Measurements from ENCODE around the gene TAS2R60. TPM values are rescaled to one million over a fixed set of nuclear protein-coding genes. Genes with fewer than 3 reads are reported as not detected.

The TAS2R60 gene
- total RNA-seq, 1 experiment from 2014 or later: 0.24 TPM

DNA sequence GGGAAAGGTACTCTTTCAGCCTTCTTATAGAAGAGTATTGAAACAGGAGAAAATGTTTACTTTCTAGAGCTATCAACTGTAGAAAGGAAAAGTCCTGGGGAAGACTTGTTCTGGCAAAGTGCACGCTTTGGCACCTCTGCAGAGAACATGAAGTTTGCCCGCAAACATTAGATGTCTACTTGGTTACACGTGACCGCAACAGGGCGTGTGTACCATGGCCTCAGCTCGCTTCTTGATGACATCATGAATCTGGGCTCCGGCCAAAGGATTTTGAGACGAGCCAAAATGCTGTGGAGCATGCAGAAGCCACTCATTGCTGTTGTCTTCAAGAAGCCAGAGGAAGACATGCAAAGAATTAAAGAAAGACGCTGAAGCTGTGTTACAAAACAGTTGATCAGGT, 8.6 kb upstream of the TAS2R60 start (continued):
- TF ChIP-seq, protein P1, sequence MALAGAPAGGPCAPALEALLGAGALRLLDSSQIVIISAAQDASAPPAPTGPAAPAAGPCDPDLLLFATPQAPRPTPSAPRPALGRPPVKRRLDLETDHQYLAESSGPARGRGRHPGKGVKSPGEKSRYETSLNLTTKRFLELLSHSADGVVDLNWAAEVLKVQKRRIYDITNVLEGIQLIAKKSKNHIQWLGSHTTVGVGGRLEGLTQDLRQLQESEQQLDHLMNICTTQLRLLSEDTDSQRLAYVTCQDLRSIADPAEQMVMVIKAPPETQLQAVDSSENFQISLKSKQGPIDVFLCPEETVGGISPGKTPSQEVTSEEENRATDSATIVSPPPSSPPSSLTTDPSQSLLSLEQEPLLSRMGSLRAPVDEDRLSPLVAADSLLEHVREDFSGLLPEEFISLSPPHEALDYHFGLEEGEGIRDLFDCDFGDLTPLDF (CRISPR knock-in tag; IDR thresholded peaks at IDR 0.05): no peak
- TF ChIP-seq, protein P2, sequence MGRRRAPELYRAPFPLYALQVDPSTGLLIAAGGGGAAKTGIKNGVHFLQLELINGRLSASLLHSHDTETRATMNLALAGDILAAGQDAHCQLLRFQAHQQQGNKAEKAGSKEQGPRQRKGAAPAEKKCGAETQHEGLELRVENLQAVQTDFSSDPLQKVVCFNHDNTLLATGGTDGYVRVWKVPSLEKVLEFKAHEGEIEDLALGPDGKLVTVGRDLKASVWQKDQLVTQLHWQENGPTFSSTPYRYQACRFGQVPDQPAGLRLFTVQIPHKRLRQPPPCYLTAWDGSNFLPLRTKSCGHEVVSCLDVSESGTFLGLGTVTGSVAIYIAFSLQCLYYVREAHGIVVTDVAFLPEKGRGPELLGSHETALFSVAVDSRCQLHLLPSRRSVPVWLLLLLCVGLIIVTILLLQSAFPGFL (CRISPR knock-in tag; IDR thresholded peaks at IDR 0.05; ENCODE audit: borderline replicate concordance): no peak
- TF ChIP-seq ZNF281 (CRISPR knock-in tag; IDR thresholded peaks at IDR 0.05): no peak
- no peak for TF ChIP-seq NR1H2 (CRISPR knock-in tag; IDR thresholded peaks at IDR 0.05)
- no peak for TF ChIP-seq NFYB (CRISPR knock-in tag; conservative IDR thresholded peaks at IDR 0.05; ENCODE audit: low read depth)
- no peak for TF ChIP-seq SOX15 (CRISPR knock-in tag; IDR thresholded peaks at IDR 0.05)
- TF ChIP-seq GABPB1 (CRISPR knock-in tag; IDR thresholded peaks at IDR 0.05): no peak

DNA sequence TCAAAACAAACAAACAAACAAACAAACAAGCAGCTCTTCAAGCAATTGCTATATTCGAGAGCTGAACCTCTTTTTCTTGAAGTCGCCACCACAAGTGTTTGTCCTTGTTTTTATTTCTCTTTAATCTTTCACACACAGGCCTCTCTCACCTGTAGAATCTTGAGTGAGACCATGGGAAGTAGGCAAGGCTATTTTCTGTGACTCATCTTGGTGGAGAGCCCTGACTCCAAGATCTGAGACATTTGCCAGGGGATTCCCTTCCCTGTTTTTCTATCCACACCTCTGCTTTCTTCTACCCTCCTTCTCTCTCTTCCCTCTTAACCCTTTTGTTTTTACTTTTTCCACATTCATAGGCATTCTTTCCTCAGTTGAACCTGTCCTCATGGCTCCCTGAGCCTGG, 8.0 kb upstream of the TAS2R60 start:
- ATAC-seq: no peak
- DNase-seq (ENCODE audit: low spot score): no peak
- ChIA-PET CTCF (interaction anchor here (1.3 kb wide), 1 partner anchor 18 kb away, joined by 3 read pairs; no protein-coding TSS in a partner anchor), POLR2A (interaction anchor here (0.7 kb wide), 1 partner anchor 30 kb away, joined by 3 read pairs; no protein-coding TSS in a partner anchor)
- H3K4me3 Mint-ChIP-seq: no peak overlapping the region
- no peaks in the 10 kb centered on the region; the same call in 1 of the 2 replicates for H3K27me3 Mint-ChIP-seq (ENCODE audit: low read depth)
- no peak for TF ChIP-seq NFATC4 (CRISPR knock-in tag; IDR thresholded peaks at IDR 0.05)
- TF ChIP-seq EMX1 (CRISPR knock-in tag; IDR thresholded peaks at IDR 0.05): no peak
- no peak for TF ChIP-seq TCF7 (CRISPR knock-in tag; IDR thresholded peaks at IDR 0.05; ENCODE audit: low read depth)
- TF ChIP-seq CREB1 (CRISPR knock-in tag; IDR thresholded peaks at IDR 0.05): no peak
- TF ChIP-seq, protein P3, sequence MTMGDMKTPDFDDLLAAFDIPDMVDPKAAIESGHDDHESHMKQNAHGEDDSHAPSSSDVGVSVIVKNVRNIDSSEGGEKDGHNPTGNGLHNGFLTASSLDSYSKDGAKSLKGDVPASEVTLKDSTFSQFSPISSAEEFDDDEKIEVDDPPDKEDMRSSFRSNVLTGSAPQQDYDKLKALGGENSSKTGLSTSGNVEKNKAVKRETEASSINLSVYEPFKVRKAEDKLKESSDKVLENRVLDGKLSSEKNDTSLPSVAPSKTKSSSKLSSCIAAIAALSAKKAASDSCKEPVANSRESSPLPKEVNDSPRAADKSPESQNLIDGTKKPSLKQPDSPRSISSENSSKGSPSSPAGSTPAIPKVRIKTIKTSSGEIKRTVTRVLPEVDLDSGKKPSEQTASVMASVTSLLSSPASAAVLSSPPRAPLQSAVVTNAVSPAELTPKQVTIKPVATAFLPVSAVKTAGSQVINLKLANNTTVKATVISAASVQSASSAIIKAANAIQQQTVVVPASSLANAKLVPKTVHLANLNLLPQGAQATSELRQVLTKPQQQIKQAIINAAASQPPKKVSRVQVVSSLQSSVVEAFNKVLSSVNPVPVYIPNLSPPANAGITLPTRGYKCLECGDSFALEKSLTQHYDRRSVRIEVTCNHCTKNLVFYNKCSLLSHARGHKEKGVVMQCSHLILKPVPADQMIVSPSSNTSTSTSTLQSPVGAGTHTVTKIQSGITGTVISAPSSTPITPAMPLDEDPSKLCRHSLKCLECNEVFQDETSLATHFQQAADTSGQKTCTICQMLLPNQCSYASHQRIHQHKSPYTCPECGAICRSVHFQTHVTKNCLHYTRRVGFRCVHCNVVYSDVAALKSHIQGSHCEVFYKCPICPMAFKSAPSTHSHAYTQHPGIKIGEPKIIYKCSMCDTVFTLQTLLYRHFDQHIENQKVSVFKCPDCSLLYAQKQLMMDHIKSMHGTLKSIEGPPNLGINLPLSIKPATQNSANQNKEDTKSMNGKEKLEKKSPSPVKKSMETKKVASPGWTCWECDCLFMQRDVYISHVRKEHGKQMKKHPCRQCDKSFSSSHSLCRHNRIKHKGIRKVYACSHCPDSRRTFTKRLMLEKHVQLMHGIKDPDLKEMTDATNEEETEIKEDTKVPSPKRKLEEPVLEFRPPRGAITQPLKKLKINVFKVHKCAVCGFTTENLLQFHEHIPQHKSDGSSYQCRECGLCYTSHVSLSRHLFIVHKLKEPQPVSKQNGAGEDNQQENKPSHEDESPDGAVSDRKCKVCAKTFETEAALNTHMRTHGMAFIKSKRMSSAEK (CRISPR knock-in tag; IDR thresholded peaks at IDR 0.05; ENCODE audit: borderline replicate concordance): no peak
- TF ChIP-seq ZNF416 (CRISPR knock-in tag; IDR thresholded peaks at IDR 0.05): no peak
- TF ChIP-seq IRF1 (CRISPR knock-in tag; IDR thresholded peaks at IDR 0.05): no peak
- TF ChIP-seq GABPB1 (CRISPR knock-in tag; IDR thresholded peaks at IDR 0.05): no peak
- no peaks in the 10 kb centered on the region; the same call in 1 of the 2 replicates for H3K36me3 Mint-ChIP-seq
- peaks cover 22% of the 10 kb centered on the region for H3K4me1 Mint-ChIP-seq
- H3K27ac Mint-ChIP-seq: peak overlapping the region; percentile 92
- peaks cover 3% of the 10 kb centered on the region; the same call in 1 of the 2 replicates for H3K9me3 Mint-ChIP-seq

All from WTC11 (cell line).